NCI-H2107 treated with DMSO at 0.1 percent for 48 hours (cell line): Measurements from ENCODE around the gene MFSD2A.
"Not testable (repeated sequence)": the region's sequence is repeated elsewhere in the genome, so short reads cannot be mapped to it uniquely, and the experiment has no call there.

ENCODE experiments used
- DNase-seq: peaks from one replicate; lab custom pipeline; 2025; ENCODE audit not compliant: unreplicated experiment; lab: John Stamatoyannopoulos, UW

Gene MFSD2A

DNA sequence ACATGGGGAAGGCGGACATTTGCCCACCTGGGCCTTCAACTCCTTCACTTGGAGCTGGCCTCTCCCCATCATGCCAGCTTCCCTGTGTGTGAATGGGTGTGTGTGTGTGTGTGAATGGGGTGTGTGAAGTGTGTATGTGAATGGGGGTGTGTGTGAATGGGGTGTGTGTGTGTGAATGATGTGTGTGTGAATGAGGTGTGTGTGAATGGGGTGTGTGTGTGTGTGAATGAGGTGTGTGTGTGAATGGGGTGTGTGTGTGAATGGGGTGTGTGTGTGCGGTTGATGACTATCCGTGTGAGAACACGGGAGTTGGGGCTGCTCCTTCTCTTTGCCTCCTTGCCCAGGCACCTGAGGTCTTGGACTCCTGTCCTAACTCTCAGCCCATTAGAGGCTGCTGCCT lies 9.6 kb downstream of the MFSD2A start:
- no peak for DNase-seq

DNA sequence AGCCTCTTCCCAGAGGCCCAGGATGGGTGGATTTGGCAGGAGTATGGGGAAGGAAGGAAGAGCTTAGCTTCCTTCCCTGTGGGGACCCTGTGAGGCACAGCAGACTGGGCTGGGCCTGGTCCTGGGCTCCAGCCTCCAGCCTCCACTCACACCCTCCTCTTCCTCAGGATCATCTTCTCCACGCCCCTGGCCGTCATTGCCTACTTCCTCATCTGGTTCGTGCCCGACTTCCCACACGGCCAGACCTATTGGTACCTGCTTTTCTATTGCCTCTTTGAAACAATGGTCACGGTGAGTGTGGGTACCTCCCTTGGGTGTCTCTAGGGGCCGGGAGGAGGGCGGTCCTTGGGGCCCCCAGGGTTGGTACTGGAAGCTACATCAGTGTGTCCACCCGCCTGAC lies 10.1 kb downstream of the MFSD2A start:
- DNase-seq, result no peak

DNA sequence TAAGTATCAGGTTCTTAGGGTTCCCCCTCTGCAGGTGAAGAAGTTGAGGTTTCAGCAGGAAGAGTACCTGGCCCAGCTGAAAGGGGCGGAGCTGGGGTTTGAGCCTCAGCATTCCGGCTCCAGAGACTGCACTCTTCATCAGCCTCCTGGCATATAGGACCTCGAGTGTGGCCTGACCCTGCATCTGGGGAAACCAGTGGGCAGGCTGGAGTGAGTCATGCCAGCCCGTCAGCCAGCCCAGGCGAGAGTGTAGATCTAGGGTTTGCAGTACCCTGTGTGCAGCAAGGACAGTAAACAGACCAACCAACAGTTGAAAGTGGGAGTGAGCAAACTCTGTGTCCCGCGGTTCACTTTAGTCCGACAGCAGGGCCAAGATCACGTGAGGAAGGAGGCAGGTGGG lies 14.1 kb downstream of the MFSD2A start:
- DNase-seq, result no peak

DNA sequence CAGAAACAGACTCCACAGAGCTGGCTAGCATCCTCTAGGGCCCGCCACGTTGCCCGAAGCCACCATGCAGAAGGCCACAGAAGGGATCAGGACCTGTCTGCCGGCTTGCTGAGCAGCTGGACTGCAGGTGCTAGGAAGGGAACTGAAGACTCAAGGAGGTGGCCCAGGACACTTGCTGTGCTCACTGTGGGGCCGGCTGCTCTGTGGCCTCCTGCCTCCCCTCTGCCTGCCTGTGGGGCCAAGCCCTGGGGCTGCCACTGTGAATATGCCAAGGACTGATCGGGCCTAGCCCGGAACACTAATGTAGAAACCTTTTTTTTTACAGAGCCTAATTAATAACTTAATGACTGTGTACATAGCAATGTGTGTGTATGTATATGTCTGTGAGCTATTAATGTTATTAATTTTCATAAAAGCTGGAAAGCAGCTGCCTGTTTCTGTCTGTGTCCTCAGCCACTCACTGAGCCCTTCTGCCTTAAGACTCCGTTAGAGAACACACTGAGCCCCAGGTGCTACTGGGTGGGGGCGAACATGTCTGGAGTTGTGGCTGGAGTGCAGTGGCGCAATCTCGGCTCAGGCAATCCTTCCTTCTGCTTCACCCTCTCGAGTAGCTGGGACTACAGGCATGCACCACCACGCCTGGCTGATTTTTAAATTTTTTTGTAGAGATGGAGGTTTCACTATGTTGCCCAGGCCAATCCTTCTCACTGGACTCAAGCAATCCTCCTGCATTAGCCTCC lies 14.8 kb downstream of the MFSD2A start:
- DNase-seq, result no peak

DNA sequence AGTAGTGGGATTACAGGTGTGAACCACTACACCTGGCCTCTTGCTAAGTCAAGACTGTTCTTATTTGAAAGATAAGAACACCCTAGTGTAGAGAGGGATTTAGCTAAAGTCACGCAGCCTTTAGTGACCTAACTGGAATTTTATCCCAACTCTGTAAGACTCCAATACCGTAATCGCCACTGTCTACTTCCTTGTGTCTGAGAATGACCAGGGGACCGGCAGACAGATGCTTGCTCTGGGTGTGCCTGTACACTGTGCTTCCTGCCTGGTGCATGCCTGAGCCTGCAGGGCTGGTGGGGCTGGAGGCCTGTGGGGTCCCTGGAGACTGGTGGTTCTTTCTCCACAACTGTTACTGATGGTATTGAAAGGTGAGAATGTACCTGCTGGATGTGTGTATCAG lies 15.3 kb downstream of the MFSD2A start:
- DNase-seq, result peak; percentile 100

DNA sequence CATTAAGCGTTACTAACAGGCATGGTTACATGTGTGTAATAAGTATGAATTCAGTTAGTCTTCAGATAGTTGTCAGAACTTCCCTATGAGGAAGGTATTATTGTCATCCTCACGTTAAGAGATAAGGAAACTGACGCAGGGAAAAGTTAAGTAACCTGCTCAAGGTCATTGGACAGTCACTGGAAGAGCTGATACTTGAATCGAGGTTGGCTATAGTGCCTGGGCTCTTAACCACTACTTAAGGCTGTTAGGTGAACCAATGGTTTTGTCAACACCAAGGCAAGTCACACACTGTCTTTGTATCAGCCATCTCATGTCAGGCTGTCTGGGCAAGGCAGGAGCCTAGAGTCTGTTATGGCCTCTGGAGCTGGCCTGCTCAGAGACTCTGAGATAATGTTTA lies 16.2 kb downstream of the MFSD2A start:
- DNase-seq, result no peak

DNA sequence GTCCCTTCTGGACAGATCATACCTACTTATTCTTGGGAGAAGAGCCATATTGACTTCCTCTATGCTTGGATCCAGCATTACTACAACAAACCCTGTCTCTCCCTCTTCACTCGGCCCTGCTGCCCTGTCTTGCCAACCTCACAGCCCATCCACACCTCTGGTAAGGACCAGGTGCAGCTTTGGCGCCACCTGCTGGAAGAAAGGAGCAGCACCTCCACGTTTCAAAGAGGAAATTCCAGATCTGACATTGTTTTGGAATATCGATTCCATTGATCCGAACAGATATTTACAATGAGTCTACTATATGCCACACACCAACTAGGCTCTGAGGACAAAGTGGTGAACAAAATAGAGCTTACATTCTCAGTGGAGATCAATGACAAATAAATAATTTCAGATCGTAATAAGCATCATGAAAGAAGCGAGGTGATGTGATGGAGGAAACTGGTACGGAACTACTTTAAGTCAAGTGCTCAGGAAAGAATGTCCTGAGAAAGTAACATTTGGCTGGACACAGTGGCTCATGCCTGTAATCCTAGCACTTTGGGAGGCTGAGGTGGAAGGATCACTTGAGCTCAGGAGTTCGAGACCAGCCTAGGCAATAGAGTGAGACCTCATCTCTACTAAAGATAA lies 18.7 kb downstream of the MFSD2A start:
- DNase-seq, result peak; percentile 100

DNA sequence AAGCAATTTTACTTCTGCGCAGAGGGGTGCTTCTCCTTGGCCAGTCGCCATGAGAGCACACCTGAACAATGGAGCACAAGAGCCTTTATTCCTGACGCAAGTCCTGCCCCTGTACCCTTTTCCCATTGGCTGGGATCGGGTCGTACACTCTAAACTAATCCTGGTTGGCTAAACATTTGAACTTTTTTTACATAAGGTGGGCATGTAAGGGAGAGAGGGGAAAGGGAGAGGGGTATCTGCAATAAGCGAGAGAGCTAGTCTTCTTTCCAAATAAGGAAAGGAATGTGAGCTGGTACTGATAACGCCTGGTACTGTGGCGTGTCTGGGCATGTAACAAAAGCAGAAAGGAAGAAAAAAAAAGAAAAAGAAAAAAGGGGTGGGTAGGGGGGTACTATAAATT lies 21.8 kb downstream of the MFSD2A start:
- no peak for DNase-seq

DNA sequence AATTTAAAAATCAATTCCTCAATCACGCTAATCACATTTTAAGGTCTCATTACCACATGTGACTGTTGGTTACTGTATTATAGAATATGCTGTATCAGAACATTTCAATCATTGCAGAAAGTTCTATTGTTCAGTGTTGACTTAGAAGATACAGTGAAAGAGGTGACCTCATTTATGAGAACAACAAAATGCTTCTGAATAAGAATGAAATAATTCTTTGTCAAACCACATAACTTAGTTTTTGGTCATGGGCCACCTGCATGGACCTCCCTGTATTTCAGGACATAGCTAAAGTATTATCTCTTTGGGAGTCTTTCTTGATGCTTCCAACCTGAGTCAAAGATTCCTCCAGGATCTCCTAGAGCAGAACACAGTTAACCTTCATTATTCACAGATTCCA lies 22.3 kb downstream of the MFSD2A start:
- DNase-seq, result no peak

DNA sequence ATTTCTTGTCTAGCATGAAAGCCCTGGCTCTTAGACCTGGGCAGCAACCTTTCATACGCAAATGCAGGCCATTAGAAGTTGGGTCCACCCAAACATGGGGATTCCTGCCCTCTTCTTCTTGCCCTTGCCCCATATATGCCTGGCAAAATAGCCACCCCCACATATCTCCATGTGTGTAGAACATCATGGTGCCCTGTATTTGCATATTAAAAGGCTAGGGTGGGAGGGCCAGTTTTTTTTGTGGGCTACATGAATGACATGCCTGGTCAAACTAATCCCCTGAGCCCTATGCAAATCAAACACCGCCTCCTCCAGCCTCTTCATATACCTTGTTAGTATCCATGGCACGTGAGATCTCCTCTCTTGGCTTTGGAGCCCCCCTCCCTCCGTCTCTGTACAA lies 24.7 kb downstream of the MFSD2A start:
- no peak for DNase-seq

DNA sequence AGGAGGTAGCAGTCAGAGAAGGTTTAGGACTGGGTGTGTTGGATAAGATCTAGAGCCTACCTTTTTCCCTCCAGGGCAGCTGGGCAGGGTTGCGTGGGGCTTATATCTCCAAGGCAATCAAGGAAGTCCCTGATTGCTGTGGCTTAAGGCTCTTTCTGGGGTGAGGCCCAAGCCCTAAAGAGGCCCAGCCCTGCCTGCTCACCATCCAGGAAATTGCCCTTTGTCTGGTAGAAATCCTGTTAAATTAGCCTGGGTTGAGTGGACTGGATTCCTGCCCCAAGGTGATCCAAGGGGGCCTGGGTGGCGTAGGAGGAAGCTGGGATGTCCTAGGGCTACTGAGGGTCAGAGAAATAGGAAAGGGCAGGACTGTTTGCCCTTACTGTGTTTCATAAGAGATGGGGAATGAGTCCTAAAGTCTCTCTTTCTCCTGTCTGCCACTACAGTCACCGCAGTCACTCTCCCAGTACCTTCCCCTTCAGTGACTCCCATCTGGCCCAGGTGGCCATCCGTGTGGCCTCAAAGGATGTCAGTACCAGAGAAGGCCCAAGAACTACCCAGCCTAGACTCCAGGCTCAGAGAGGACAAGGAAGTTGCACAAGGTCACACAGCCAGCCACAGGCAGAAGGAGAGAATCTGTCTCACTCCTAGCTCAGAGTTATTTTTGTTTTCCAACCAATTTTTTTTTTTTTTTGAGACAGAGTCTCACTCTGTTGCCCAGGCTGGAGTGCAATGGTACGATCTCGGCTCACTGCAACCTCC lies 25.8 kb downstream of the MFSD2A start:
- DNase-seq, result no peak

DNA sequence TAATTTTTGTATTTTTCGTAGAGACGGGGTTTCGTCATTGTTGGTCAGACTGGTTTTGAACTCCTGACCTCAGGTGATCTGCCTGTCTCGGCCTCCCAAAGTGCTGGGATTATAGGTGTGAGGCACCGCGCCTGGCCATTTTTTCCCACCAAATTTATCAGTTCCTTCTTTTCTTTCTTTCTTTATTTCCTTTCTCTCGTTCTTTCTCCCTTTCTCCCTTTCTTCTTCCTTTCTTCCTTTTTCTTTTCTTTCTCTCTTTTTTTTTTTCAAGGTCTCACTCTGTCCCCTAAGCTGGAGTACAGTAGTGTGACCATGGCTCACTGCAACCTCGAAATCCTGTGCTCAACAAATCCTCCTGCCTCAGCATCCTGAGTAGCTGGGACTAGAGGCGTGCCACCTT lies 26.4 kb downstream of the MFSD2A start:
- DNase-seq, result no peak

DNA sequence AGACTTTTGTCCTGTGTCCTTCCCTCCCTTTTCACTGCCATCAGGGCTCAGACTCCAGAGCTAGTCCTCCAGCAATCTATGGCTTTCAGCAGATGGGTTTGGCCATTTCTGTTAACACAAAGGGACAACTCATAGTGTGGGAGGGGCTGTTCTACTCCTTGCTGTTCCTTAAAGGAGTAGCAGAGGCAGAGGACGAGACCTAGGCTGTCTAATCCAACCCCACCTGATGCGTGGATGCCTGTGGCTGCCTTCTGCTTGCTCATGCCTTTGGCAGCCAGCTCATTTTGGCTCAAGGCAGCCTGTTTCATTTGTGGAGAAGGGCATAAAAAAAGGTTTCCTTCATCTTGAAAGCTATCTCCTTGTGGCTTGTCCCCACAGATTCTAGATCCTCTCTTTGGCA lies 27.0 kb downstream of the MFSD2A start:
- DNase-seq, result no peak

DNA sequence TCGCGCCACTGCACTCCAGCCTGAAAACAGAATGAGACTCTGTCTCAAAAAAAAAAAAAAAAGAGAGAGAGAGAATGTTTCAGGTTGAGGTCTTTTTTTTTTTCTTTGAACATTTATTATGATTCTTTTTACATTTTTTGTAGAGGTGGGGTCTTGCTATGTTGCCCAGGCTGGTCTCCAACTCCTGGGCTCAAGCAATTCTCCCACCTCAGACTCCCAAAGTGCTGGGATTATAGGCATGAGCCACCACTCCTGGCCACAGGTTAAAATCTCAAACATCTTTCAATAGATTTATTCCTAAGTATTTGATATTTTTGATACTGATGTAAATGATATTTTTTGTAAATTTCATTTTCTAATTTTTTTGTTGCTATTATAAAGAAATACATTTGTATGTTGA lies 29.5 kb downstream of the MFSD2A start:
- not testable (repeated sequence) for DNase-seq

DNA sequence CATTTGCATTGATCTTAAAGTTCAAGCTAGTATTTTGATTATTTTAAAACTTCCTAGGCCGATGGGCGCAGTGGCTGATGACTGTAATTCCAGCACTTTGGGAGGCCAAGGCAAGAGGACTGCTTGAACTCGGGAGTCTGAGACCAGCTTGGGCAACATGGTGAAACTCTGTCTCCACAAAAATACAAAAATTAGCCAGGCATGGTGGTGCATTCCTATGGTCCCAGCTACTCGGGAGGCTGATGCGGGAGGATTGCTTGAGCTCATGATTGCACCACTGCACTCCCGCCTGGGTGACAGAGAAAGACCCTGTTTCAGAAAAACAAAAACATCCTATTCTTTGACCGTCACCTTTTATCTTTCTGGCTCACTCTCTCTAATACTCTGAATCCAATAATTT lies 30.0 kb downstream of the MFSD2A start:
- DNase-seq, result no peak

DNA sequence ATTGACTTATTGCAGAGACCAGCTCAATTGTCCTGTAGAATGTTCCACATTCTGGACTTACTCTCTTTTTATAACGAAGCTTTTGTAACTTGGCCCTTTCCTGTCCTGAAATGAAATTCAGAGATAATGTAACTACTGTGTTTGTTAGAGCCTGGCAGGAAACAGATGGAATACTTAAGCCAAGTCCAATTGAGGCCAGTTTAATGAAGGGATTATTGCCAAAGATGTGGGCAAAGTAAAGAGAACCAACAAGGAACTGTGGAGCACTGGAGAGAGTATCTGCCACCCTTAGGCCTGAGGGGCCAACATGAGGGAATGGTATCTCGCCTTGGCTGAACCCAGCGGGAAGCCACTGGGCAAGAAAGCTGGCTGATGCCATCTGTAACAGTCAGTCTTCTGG lies 32.9 kb downstream of the MFSD2A start:
- DNase-seq, result no peak

DNA sequence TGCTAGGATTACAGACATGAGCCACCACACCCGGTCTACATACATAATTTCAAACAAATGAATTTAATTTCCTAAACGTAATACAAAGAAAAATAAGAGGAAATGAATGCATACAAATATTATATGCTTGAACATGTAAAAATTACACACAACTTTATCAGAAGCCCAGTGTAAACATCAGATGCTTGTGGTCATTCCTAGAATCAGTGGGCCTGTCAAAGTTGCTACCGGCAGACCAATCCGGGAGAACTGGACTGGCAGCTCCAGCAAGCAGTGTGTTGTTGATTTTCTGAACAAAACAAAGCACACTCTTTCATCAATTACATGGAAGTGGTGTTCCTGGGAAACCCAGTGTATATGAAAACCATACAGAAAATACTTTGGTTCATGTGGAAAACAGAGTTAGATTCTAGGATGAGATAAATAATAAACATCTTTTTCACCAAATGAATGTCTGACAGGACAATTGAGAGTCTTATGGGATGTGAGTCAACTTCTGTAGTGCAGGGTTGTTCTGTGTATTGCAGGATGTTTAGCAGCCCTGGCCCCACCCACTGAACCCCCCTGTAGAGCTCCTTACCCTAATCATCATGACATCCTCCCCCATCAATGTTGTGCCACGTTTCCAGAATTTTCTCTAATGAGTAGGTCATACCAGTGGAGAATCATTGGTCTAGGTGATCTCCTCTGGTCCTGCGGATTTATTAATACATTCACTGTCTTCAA lies 33.8 kb downstream of the MFSD2A start:
- no peak for DNase-seq

DNA sequence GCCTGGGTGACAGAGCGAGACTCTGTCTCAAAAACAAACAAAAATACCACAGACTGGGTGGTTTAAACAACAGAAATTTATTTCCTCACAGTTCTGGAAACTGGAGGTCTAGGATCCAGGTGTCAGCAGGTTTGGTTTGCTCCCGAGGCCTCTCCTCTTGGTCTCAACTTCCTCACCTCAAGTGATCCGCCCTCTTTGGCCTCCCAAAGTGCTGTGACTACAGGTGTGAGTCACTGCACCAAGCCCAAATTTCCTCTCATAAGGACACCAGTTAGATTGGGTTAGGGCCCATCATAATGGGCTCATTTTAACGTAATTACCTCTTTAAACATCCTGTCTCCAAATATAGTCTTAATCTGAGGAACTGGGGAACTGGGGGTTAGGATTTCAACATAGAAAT lies 35.5 kb downstream of the MFSD2A start:
- no peak for DNase-seq

DNA sequence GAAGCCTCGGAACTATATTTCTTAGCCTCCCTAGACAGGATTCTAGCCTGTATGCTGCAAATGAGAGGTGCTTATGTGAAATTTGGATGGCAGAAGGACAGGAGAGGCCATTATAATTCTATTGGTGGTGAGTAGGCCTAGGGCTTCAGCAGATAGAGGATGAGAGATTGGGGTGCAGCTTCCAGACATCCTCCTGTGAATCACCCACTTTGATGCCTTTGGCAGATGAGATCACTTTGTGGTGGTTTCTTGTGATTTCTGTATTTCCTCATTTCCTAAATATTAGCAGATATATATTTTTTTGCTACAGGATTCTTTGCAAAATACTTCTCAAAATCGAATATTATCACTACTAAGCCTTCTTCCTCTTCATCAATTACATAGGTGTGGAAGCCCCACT lies 37.3 kb downstream of the MFSD2A start:
- DNase-seq, result no peak

DNA sequence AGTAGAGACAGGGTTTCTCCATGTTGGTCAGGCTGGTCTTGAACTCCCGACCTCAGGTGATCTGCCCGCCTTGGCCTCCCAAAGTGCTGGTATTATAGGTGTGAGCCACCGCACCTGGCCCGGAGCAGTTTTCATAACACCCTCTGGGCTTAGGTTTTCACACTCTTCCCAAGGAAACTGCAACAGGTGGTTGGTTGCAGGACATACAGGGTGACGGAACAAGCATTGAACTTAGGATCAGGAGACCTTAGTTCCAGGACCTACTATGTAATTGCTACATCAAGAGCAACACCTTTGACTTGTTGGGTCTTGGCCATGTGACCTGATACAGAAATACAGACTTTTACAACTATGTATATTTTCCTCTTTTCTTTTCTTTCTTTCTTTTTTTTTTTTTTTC lies 37.9 kb downstream of the MFSD2A start:
- no peak for DNase-seq

DNA sequence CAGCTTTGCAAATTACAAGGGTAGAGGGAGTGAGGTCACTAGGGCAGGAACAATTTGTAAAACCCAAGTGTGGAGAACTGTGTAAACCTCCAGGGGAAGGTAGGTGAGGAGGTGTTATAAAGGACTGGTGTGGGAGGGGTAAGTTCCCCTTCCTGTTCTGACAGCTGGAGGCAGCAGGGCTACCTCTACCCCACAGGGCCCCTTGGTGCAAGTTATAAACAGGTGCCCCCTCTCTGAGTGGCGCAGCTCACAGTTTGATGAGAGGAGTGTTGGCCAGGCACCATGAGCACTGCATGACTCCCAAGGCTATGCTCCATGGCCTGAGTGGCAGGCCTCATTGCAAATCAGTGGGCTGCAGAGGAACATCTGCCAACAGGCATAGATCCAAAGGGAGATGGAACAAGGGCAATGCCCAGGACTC lies 41.0 kb downstream of the MFSD2A start:
- no peak for DNase-seq
